ENCODE data around the gene LAMC1.

DNA sequence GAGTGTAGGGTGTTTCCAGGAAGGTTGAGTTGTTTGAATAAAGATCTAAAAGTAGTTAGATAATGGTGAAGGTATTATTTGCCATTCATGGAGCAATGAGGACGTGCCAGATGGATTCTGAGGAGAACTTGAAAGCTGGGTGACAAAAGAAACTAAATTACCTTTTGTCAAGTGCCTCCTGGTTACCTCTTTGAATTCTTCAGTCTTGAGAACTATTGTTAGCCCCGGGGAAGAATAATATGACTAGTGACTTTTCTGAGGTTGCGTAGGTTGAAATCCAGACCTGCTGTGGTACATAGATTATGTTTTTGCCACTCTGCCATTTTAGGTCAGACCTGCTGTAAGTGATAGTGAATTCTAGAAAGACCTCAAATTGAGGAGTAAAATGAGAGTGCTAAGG is 11.5 kb downstream of the LAMC1 start:
- TF ChIP-seq, protein P1, sequence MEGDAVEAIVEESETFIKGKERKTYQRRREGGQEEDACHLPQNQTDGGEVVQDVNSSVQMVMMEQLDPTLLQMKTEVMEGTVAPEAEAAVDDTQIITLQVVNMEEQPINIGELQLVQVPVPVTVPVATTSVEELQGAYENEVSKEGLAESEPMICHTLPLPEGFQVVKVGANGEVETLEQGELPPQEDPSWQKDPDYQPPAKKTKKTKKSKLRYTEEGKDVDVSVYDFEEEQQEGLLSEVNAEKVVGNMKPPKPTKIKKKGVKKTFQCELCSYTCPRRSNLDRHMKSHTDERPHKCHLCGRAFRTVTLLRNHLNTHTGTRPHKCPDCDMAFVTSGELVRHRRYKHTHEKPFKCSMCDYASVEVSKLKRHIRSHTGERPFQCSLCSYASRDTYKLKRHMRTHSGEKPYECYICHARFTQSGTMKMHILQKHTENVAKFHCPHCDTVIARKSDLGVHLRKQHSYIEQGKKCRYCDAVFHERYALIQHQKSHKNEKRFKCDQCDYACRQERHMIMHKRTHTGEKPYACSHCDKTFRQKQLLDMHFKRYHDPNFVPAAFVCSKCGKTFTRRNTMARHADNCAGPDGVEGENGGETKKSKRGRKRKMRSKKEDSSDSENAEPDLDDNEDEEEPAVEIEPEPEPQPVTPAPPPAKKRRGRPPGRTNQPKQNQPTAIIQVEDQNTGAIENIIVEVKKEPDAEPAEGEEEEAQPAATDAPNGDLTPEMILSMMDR (conservative IDR thresholded peaks at IDR 0.05 in 1 of 2, IDR thresholded peaks at IDR 0.05 in 1 of 2; ENCODE audit: low read depth in 1 of 2, low read length in 2 of 2): no peak
- TF ChIP-seq EZH2 (IDR thresholded peaks at IDR 0.05; ENCODE audit: low read length, missing control alignments): no peak

Data from fibroblast of lung (primary cell).